Keratinocyte (primary cell): ENCODE measurements around the gene PRRC2C. TPM values are rescaled to one million over a fixed set of nuclear protein-coding genes. Genes with fewer than 3 reads are reported as not detected.
"Not testable (repeated sequence)": the region's sequence is repeated elsewhere in the genome, so short reads cannot be mapped to it uniquely, and the experiment has no call there.

Source experiments
- DNase-seq: peaks from one replicate; pipeline ENCODE4 v3.0.0-alpha.2; 2011; ENCODE audit warnings: low read depth, missing footprints, low spot score
- FAIRE-seq: peaks from 2 replicates; lab custom pipeline; 2011; peaks lifted over from hg19 to GRCh38; lab: Jason Lieb, UNC
- H2AFZ ChIP-seq: 2 replicates; pipeline ENCODE4 v1.6.0; 2012; ENCODE audit warnings: low read length, control low read depth, inconsistent platforms; ENCODE audit not compliant: control insufficient read depth
- H3K27ac ChIP-seq: 2 replicates; pipeline ENCODE4 v1.5.1; 2011; ENCODE audit warnings: low read length; ENCODE audit not compliant: control insufficient read depth, insufficient read depth
- H3K27me3 ChIP-seq: 3 replicates; pipeline ENCODE4 v1.6.0; 2011; ENCODE audit warnings: low read length; ENCODE audit not compliant: control insufficient read depth, insufficient read depth; ENCODE audit errors: extremely low read depth
- H3K36me3 ChIP-seq, 2 experiments: 2 replicates in 1 of 2; 3 replicates in 1 of 2; pipeline ENCODE4 v1.5.1; 2011; ENCODE audit warnings: low read length in 2 of 2, mild to moderate bottlenecking in 1 of 2; ENCODE audit not compliant: control insufficient read depth in 2 of 2, insufficient read depth in 2 of 2; ENCODE audit errors: extremely low read depth in 1 of 2
- H3K4me1 ChIP-seq: 3 replicates; pipeline ENCODE4 v1.5.1; 2011; ENCODE audit warnings: low read length; ENCODE audit not compliant: control insufficient read depth, insufficient read depth; ENCODE audit errors: extremely low read depth
- H3K4me2 ChIP-seq: 3 replicates; pipeline ENCODE4 v1.6.0; 2011; ENCODE audit warnings: low read depth, low read length; ENCODE audit not compliant: control insufficient read depth, insufficient read depth; ENCODE audit errors: extremely low read depth
- H3K4me3 ChIP-seq, 3 experiments: fragments of 200-600 bp in 1 of 3; sonication (generic) in 1 of 3; 2 replicates in 2 of 3; 3 replicates in 1 of 3; pipeline ENCODE4 v1.5.1; 2011 to 2016; ENCODE audit warnings: low read length in 3 of 3, mild to moderate bottlenecking in 3 of 3, control low read depth in 2 of 3, inconsistent platforms in 1 of 3, low read depth in 1 of 3, mixed read lengths in 1 of 3, mixed run types in 1 of 3, moderate library complexity in 1 of 3; ENCODE audit not compliant: control insufficient read depth in 2 of 3, insufficient read depth in 2 of 3; ENCODE audit errors: extremely low read depth in 1 of 3
- H3K79me2 ChIP-seq: 2 replicates; pipeline ENCODE4 v1.6.0; 2012; ENCODE audit warnings: low read length; ENCODE audit not compliant: control insufficient read depth, insufficient read depth
- H3K9ac ChIP-seq: 3 replicates; pipeline ENCODE4 v1.6.0; 2011; ENCODE audit warnings: low read length; ENCODE audit not compliant: control insufficient read depth, insufficient read depth; ENCODE audit errors: extremely low read depth
- H3K9me1 ChIP-seq: 3 replicates; pipeline ENCODE4 v1.6.0; 2011; ENCODE audit warnings: low read length; ENCODE audit not compliant: control insufficient read depth, insufficient read depth; ENCODE audit errors: extremely low read depth
- H3K9me3 ChIP-seq: 2 replicates; pipeline ENCODE4 v1.5.1; 2012; ENCODE audit warnings: low read depth, low read length; ENCODE audit not compliant: control insufficient read depth
- H4K20me1 ChIP-seq: 3 replicates; pipeline ENCODE4 v1.6.0; 2011; ENCODE audit warnings: low read length; ENCODE audit not compliant: control insufficient read depth, insufficient read depth; ENCODE audit errors: extremely low read depth
- CTCF ChIP-seq, 3 experiments: IDR thresholded peaks in 1 of 3; conservative IDR thresholded peaks in 1 of 3; optimal IDR thresholded peaks in 1 of 3; 2 replicates in 2 of 3; 3 replicates in 1 of 3; pipeline versions ENCODE3 to v1.5.1; 2011; ENCODE audit warnings: low read length in 3 of 3, mild to moderate bottlenecking in 3 of 3, moderate library complexity in 2 of 3, control low read depth in 1 of 3, inconsistent platforms in 1 of 3; ENCODE audit not compliant: insufficient read depth in 2 of 3; ENCODE audit errors: extremely low read depth in 1 of 3
- EZH2 ChIP-seq: IDR thresholded peaks from one replicate; pipeline ENCODE4 v1.6.1; 2012; ENCODE audit warnings: inconsistent platforms, mild to moderate bottlenecking, low read length, moderate library complexity
- dilution Hi-C: fragments of 300-500 bp; cut with MboI; formaldehyde crosslinking; loops from one replicate; pipeline ENCODE4 v1.7.0; 2020; ENCODE audit warnings: low sequenced_read_pairs; ENCODE audit not compliant: extremely low pct_ligation_motif_present
- polyA plus RNA-seq, 5 experiments: library from polyadenylated mRNA; depleted of rRNA in 3 of 5; stranded (reverse) in 3 of 5; stranded (forward) in 1 of 5; unstranded in 1 of 5; fragments of >200 nt; gene quantifications; 1 replicate in 1 of 5; 2 replicates in 3 of 5; 3 replicates in 1 of 5; pipeline versions ENCODE4 v1.2.1 to v1.2.3, GENCODE V29; 2011 to 2012; ENCODE audit warnings: missing spikeins in 2 of 5, low read depth in 1 of 5, low replicate concordance in 1 of 5

The PRRC2C gene
- polyA plus RNA-seq, 1 donor (not counting 4 experiments of a cell fraction or from before 2014, with no cell fraction given), result 88.6 TPM

- dilution Hi-C loops, H3K79me2 ChIP-seq, H3K9ac ChIP-seq, H3K4me3 ChIP-seq, H3K36me3 ChIP-seq, H3K9me1 ChIP-seq, H4K20me1 ChIP-seq, H3K9me3 ChIP-seq, H3K27me3 ChIP-seq, H2AFZ ChIP-seq: not testable (repeated sequence)
- Histone ChIP-seq H3K27ac (peak overlapping the region; percentile 65), H3K4me2 (peak overlapping the region; percentile 6), H3K4me1 (peaks cover 24% of the 10 kb centered on the region)
- FAIRE-seq (peak; percentile 79), DNase-seq (peak; percentile 48)
Observed at GRCh38 chr1:171441278-171441895, 43.9 kb upstream of the PRRC2C start.

- FAIRE-seq, result no peak
- no peaks in the 10 kb centered on the region for H4K20me1 ChIP-seq
- dilution Hi-C loops, result no loop called here
Observed at GRCh38 chr1:171446386-171446785, 38.9 kb upstream of the PRRC2C start.

More at GRCh38 chr1:171446386-171446785, 38.9 kb upstream of the PRRC2C start:
- DNase-seq, result no peak
- Histone ChIP-seq H3K79me2 (no peaks in the 10 kb centered on the region), H3K27ac (no peak overlapping the region), H3K36me3 (no peaks in the 10 kb centered on the region), H3K27me3 (no peaks in the 10 kb centered on the region), H3K4me2 (no peak overlapping the region), H3K9me3 (no peaks in the 10 kb centered on the region), H3K9me1 (no peaks in the 10 kb centered on the region), H2AFZ (no peak overlapping the region), H3K4me1 (peaks cover 4% of the 10 kb centered on the region), H3K4me3 (no peak overlapping the region), H3K9ac (no peak overlapping the region)
- TF ChIP-seq CTCF (optimal IDR thresholded peaks at IDR 0.05 in 1 of 3, IDR thresholded peaks at IDR 0.05 in 1 of 3, conservative IDR thresholded peaks at IDR 0.05 in 1 of 3; ENCODE audit: extremely low read depth in 1 of 3, insufficient read depth in 2 of 3, low read length in 3 of 3) (no peak), EZH2 (no peak)
